Cortex of kidney (tissue), 1 donor: ENCODE data around the gene MYO9A.
A peak's percentile ranks its signal among the peaks of the same experiment; 100 is the strongest.

ENCODE experiments used
- DNase-seq: peaks from one replicate; lab custom pipeline; 2025; lab: John Stamatoyannopoulos, UW

The MYO9A gene, protein sequence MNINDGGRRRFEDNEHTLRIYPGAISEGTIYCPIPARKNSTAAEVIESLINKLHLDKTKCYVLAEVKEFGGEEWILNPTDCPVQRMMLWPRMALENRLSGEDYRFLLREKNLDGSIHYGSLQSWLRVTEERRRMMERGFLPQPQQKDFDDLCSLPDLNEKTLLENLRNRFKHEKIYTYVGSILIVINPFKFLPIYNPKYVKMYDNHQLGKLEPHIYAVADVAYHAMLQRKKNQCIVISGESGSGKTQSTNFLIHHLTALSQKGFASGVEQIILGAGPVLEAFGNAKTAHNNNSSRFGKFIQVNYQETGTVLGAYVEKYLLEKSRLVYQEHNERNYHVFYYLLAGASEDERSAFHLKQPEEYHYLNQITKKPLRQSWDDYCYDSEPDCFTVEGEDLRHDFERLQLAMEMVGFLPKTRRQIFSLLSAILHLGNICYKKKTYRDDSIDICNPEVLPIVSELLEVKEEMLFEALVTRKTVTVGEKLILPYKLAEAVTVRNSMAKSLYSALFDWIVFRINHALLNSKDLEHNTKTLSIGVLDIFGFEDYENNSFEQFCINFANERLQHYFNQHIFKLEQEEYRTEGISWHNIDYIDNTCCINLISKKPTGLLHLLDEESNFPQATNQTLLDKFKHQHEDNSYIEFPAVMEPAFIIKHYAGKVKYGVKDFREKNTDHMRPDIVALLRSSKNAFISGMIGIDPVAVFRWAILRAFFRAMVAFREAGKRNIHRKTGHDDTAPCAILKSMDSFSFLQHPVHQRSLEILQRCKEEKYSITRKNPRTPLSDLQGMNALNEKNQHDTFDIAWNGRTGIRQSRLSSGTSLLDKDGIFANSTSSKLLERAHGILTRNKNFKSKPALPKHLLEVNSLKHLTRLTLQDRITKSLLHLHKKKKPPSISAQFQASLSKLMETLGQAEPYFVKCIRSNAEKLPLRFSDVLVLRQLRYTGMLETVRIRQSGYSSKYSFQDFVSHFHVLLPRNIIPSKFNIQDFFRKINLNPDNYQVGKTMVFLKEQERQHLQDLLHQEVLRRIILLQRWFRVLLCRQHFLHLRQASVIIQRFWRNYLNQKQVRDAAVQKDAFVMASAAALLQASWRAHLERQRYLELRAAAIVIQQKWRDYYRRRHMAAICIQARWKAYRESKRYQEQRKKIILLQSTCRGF (N-terminal part only)

DNA sequence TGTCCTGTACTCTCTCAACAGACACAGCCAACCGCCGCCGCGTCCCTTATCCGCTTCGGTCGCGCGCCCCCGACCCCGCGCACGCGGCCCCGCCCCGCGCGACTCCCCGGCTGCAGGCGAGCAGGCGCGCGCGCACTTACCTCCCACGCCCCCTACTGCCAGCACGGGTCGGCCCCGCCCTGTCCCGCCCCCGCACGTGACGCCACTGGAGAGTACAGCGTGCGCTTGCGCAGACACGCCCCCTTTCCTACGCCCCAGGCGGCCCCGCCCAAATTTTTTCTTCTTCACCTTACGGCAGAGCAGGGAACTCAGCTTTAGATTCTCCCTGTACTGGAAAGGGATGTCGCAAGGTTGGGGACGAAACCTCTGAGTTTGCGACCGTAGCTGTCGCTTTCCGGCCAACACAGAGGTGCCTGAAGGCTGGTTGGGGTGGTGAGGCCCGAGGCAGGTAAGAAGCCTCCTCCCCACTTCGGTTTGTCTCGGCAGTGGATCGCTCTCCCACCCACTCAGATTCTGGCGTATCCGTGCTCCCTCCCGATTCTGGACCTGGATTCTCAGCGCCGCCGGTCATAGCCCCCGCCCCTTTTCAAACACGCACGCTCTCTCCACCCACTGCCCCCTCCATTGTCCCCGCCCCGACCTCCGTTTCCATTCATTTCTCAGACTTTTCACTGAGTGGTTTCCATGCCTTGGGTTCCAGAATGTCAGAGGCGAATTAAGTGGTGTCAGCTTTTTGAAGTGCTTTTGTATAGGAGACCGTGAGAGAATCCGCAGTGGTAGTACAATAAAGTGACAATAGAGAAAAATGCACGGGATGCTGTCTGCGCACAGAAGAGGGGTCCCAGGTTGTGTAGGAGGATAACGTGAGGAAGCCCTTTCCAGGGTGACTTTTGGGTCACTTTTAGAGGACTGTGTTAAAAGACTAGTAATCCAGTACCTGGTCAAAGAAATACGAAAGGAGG, at the start of gene MYO9A, which contains the start of gene SENP8:
TSS of gene MYO9A (minus strand) at position 134 of the 962 bp plus-strand sequence. CDS start 71,587 bp downstream, outside the sequence.
TSS of gene SENP8 (plus strand) at position 387 of the 962 bp plus-strand sequence. CDS start 21,221 bp downstream, outside the sequence.
- DNase-seq: peak; percentile 100

DNA sequence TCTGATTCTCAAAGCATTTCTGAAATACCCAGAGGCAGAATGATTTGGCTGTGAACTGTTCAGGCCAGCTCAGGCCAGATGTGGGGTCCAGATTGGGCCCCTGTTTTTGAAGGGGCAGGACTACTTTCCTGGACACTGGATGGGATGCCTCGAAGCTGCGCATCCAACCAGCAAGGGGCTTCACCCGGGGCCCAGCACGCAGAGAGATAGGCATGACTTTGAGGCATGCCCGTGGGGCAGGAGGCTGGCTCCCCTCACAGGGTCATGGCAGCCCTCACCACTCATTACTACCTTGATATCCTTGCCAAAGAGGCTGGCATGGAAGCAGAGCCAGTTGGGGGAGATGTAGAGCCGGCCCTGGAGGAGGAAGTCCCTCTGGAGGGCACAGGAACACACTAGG, 49.5 kb upstream of the MYO9A start:
- DNase-seq: no peak

DNA sequence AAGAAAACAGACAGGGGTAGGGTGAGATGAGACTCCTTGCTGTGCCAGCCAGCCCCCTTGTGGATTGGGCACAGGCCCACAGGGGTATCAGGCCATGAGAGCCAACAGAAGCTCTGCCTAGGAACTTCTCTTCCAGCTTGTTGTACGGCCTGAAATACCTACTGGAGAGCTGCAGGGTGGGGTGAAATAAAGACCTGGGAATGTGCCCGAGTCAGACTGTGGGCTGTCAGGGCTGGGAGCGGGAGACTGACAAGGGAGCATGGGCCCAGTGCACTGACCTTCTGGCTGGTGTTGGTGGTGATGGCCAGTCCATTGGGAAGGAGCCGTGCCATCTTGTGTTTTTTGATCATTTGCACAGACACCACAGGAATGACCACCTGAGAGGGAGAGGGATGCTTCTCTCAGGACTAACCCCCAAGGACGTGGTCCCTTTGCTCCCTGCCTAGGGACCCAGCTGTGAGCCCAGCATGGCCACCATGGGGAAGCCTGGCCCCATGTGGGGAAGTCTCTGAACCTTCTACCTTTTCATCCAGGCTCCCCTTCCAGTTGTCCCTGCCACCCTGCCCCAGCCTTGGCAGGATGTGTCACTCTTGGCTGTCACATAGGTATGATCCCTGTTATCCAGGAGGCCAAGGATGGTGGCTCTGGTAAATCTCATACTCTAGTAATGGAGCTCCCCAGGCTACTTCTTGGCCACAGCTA, 48.9 kb upstream of the MYO9A start:
- no peak for DNase-seq

DNA sequence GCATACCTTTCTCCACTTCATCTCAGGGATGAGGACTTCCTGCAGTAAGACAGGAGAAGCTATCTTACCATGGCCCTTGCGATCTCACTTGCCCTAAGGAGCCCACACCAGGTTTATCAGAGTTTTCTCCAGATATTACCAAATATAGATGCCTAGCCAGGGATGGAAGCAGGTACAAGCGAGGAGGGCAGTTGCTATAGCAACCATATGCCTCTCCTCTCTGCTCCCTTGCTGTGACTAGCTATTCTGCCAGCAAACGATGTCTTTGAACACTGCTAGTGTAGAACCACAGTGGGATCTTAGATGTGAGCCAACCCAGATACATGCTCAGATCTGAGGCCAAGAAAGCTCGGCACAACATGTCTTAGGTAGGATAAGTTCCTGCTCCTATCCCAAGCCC, 45.8 kb upstream of the MYO9A start:
- no peak for DNase-seq

DNA sequence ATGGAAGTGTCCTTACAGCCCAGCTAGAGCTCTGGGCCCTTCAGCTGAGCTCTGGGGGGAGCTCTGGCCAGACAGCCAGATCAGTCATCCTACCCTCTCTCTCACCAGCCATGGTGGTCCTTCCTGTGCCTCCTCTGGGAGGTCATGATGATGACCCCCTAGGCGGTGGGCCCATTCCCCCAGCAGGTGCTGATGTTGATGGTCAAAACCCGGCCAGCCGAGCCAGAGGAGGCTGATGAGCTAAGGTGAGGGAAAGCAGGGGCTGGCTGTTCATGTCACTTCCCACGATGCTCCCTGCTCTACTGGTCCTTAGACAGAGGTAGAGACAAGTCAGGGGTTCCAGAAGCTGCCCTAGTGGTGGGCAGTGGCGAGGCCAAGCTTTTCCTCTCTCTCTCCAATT, 44.6 kb upstream of the MYO9A start:
- no peak for DNase-seq

DNA sequence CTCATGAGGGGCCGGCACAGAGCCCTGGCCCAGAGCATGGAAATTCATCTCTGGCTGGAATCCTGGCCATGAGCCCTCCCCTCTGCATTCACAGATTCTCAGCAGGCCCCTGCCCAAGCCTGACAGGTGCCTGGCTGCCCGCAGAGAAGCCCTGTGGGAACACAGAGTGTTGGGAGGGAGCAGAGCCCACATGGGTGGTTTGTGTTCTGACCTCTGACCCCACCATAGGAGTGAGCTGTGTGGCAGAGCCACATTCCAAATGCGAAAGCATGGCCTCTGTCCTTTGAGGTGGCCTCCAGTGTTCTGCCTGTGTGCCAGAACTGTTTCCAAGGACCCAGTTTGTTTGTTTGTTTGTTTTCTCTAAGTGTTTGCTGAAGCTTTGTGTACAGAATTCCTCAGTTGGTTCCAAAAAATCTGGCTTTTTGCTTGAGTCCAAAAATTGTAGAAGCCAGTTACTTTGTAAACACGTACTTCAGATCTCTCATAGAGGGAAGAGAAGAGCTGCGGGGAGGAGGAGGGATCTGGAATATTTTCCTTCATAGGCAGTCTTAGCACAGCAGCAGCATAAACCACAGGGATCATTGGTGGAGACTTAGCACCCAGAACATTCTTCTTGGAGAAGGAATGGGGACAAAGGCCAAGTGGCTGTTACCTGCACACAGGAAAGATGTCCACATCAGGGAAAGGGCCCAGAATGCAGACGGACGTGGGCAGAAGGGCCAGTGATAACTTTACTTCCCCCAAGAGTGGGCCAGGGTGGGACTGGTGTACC, 43.6 kb upstream of the MYO9A start:
- no peak for DNase-seq

DNA sequence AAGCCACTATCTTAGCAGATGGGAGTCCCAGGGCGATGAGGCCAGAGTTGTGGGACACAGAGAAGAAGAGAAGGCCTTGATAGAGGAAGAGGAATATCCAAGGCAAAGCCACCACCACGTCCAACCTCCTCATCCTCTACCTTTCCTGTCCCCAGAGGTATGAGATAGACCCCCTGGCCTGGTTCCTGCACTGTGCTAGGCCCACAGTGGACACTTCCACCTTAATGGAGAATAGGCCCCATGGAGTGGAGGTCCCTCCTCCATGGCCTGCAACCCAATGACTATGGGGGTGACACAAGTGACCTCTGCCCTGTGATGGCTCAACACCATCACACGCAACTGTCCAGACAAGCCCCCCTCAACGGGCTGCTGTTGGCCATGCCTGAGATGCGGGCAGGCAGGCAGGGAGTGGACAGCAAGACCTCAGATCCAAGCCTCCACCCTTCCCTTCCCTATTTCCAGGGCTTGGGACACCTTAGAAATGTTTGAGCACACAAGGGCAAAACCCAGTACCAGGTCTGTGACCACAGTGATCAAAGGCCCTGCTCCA, 42.8 kb upstream of the MYO9A start:
- DNase-seq: no peak

DNA sequence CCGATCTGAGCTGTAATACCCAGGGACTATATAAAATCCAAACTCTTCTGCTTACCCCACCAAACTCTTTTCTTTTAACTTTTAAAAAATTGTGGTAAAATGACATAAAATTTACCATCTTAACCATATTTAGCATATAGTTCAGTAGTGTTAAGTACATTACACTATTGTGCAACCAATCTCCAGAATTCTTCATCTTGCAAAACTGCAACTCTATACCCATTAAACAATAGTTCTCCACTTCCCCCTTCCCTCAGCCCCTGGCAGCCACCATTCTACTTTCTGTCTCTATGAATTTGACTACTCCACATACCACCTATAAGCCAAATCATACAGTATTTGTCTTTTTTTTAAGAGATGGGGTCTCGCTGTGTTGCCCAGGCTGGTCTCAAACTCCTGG, 39.0 kb upstream of the MYO9A start:
- DNase-seq: no peak

DNA sequence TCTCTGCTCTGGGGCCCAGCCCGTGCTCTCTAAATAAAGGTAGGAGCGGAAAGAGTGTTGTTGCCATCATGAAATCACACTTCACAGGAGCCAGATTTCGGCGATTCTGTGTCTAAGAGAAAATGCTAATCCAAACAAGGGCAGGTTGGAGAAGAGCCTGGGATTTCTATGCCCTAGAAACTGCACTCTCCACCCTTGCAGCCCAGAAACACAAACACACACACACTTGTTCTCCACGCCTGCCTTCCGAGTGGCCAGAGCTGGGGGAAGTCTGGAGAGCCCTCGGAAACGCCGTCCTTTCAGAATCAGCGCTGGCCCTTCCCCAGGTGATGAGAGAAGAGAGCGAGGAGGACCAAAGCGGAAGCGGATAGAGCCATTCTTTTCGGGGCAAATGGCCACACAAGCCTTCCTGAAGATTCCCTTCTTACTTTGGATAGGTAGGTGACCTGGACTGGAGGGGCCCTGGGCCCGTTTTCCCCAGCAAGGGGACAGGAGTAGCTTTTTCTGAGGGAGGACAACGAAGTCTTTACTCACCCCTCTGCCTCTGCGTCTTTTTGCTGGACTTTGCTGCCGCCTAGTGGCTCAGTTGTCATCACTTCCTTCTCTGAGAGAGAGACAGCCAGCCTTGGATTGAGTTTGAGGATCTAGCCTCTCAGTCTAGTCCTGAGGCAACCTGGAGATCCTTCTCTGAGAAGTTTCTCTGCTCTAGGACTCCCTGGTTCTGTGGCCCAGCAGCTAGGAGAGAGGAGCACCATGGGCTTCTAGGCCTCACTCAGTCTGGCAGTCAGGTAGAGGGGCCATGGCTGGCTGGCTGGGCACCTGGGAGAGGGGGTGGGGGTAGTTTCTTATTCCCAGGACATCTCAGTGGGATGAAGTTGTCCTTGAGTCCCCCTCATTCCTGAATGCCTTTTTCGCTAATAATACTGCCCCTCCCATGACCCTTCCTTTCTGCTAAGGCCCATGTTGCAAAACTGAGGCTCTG, 38.0 kb upstream of the MYO9A start:
- no peak for DNase-seq

DNA sequence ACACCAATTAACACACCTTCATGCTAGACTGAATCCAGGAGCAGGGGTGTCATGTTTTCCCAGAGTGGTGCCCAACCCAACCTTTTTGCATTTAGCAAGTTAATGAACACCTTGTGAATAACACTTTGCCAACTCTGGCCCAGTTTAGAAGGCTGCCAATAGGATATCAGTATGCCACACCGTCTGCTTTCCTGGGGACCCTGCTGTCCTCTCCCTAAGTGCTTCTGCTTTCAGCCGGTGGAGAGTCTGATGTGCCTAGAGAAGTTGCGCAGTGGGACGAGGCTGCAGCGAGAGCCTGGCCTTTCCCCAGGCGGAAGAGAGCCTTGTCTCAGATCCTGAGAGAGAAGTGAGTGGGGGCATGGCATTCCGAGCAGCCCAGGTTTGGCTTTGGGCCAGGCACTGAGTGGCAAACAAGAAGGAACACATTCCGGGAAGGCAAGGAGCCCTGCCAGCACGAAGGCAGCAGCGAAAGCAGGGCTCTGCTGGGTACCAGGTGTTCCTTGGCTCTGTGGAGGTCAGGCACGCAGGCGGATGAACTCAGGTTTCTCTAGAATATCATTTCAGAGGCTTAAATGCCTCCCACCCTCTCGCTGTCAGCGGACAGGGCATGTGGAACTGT, 37.2 kb upstream of the MYO9A start:
- DNase-seq: peak; percentile 29

DNA sequence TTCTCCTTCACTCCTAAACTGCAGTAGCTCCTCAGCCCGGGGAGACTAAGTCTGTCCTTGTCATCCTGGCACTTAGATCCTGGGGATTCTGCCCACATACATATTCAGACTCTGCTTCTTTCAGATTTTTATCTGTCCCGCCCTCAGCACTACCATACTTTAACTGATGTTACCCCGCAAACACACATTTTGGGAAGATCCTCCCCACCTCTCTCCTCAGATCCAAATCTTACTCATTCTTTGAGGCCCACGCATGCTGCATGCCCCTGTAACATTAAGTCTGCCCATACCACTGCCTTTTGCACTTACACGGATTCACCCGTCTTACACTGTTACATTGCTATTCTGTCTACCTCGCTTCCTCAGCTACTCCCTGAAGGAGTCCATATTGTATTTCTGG, 36.4 kb upstream of the MYO9A start:
- no peak for DNase-seq

DNA sequence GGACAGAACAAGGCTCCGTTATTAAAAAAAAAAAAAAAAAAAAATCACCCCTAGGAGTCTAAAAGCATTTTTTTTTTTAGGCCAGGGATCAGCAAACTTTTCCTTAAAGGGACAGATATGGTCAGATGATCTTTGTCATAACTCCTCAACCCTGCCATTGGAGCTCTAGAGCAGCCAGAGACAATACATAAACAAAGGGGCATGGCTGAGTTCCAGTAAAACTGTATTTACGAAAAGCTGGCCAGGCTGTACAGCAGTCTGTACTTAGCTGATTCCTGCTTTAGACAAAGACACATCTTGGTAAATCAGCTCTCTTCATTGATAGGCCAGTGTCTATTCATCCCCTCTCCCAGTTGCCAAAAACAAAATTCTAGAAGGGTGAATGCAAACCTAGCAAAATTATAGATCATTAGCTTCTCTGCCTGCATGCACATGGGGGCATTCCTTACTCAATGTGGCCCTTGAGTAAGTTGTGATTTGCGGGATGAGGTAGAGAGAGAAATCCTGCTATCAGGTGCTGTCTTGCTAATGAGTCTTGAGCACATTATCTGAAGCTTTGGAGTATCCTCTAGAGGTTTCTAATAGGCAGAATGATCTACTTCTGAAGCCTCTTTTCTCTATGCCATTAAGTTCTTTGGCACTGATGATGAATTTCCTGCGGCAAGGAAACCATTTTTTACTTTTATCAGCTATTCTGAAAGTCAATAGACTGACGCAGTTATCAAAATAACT, 35.5 kb upstream of the MYO9A start:
- no peak for DNase-seq

DNA sequence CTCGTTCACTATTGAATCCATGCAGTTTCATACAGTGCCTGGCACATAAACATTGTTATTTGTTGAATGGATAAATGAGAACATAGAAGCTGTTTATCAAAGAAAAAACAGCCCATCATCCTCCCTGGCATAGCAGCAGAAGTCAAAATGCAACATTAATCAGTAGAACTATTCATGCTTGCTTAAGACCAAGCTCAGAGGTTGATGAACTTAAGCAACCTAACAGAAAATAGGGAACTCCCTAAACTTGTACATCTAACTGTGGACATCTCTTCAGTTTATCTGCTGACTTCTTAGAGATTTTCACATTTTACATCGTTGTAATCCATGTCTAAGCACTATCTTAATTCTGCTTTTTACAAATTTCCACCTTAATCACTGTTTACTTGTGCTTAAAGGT, 29.5 kb upstream of the MYO9A start:
- DNase-seq: no peak

DNA sequence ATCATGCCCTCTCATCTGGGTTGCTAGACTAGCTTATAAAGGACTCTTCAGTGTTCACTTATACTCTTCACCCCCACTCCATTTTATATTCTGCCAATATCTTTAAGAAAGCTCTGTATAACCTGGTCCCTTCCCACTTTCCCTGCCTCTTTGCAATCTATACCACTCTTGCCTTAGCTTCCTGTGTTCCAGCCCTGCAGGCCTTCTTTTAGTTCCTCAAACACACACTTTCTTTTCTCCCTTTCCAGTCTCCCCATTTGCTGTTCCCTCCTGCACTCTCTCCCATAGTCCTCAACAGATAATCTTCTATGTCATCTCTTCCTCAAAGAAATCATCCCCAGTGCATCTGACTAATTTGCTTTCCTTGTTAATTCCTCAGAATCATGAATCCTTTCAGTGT, 29.0 kb upstream of the MYO9A start:
- no peak for DNase-seq

DNA sequence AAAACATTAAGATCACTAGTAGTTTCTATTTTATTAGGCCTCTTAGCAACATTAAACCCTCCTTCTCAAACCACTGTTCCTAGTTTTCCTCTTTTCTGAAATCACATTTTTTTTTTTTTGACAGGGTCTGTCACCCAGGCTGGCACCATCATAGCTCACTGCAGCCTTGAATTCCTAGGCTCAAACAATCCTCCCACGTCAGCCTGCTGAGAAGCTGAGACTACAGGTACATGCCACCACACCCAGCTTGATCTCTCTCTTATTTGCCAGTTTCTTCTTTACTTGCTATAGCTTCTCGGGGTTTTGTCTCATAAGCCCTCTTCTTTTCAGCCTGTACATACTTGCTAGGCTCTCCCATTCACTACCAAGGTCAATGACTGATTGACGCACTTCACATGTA, 28.3 kb upstream of the MYO9A start:
- no peak for DNase-seq

DNA sequence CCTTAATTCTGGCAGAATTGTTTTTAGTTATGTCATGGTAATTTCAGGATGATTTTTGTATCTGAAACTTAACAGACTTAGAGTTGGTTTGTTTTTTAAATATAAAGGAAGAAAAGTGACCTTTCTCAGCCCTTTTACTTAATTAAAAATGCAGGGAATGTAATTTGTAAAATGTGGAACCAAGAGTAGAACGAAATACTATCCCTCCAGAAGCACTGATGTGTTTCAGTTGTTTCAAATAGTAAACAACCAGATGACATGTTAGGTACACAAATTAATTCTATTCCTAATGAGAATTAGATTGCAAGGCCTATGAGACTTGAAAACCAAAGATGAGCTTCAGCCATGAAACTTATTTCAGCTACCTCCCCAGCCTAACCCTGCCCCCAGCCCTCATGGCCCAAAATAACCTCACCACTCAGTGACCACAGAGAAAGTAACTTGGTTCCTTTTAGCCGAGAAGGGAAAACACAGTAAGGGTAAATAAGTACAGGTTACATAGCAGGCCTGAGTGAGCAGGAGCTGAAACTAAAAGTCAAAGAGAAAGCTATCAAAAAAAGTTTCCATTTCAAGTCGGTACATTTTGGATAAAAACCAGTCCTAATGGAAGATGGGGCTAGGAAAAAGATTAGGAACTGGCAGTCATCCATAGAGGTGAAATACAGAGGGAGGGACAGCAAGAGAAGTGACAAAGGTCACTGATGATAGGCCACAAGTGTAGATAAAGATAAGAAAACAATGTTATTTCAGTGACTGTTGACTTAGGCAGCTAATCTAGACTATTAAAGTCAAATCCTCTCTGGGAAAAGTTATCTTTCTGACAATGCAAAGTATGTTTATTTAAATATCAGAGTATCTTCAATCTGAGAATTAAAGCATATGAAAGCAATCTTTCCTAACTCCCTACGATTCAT, 23.5 kb upstream of the MYO9A start:
- no peak for DNase-seq
